Natural killer cell (primary cell): ENCODE results near the gene CDKN3. TPM values are rescaled to one million over a fixed set of nuclear protein-coding genes. Genes with fewer than 3 reads are reported as not detected.
"Not testable (repeated sequence)": the region's sequence is repeated elsewhere in the genome, so short reads cannot be mapped to it uniquely, and the experiment has no call there.

Source experiments
- ATAC-seq, 3 donors: fragments of 150-1000 bp in 2 of 3; fragments of 200-7000 bp in 1 of 3; cut with Tn5 transposase; 1 replicate in 1 of 3; 2 replicates in 2 of 3; pipeline ENCODE4 v1.10.0; 2021; ENCODE audit warnings: mild to moderate bottlenecking in 2 of 3, moderate library complexity in 2 of 3
- DNase-seq, 2 donors: peaks; one replicate each; pipeline versions ENCODE4 v3.0.0 to v3.0.0-alpha.2; 2013 to 2021; ENCODE audit warnings: mixed read lengths in 1 of 2
- H3K27ac ChIP-seq: one replicate; pipeline ENCODE4 v1.5.1; 2013; ENCODE audit warnings: mild to moderate bottlenecking, low read length
- H3K27me3 ChIP-seq: one replicate; pipeline ENCODE4 v1.6.1; 2013; ENCODE audit warnings: low read length; ENCODE audit not compliant: control insufficient read depth, insufficient read depth
- H3K36me3 ChIP-seq: one replicate; pipeline ENCODE4 v1.6.1; 2013; ENCODE audit warnings: low read length; ENCODE audit not compliant: control insufficient read depth, insufficient read depth
- H3K4me1 ChIP-seq: one replicate; pipeline ENCODE4 v1.6.1; 2013; ENCODE audit warnings: low read length; ENCODE audit not compliant: control insufficient read depth, insufficient read depth
- H3K4me3 ChIP-seq: one replicate; pipeline ENCODE4 v1.5.1; 2013; ENCODE audit warnings: low read length
- H3K9me3 ChIP-seq: one replicate; pipeline ENCODE4 v1.6.1; 2013; ENCODE audit warnings: low read length; ENCODE audit not compliant: control insufficient read depth, insufficient read depth
- H3K27ac Mint-ChIP-seq, 2 donors: one replicate each; pipeline ENCODE4 v1.8.0; 2022; ENCODE audit warnings: mild to moderate bottlenecking in 2 of 2, mixed read lengths in 2 of 2, moderate library complexity in 1 of 2
- H3K27me3 Mint-ChIP-seq, 2 donors: one replicate each; pipeline ENCODE4 v1.8.0; 2022; ENCODE audit warnings: low read depth in 2 of 2, mixed read lengths in 2 of 2
- H3K36me3 Mint-ChIP-seq: one replicate; pipeline ENCODE4 v1.8.0; 2022; ENCODE audit warnings: mixed read lengths
- H3K4me1 Mint-ChIP-seq, 2 donors: one replicate each; pipeline ENCODE4 v1.8.0; 2022; ENCODE audit warnings: mixed read lengths in 2 of 2
- H3K4me3 Mint-ChIP-seq: one replicate; pipeline ENCODE4 v1.8.0; 2022; ENCODE audit warnings: mild to moderate bottlenecking, moderate library complexity, mixed read lengths
- H3K9me3 Mint-ChIP-seq, 2 donors: one replicate each; pipeline ENCODE4 v1.8.0; 2022; ENCODE audit warnings: mixed read lengths in 2 of 2
- WGBS: methylation state at CpG from one replicate; pipeline ENCODE4 v1.1.7; 2013; ENCODE audit warnings: missing lambda C conversion rate; ENCODE audit not compliant: insufficient coverage; 5-methylcytosine and 5-hydroxymethylcytosine counted together
- intact Hi-C: fragments of 100-400 bp; cut with micrococcal nuclease; formaldehyde crosslinking; loops from one replicate; pipeline ENCODE4 v1.14.2; 2022
- total RNA-seq, 4 donors: library from RNA; stranded (reverse); fragments of 120-200 nt in 1 of 4; gene quantifications; one replicate each; pipeline versions ENCODE4 v1.2.3 to v1.2.4, GENCODE V29; 2013 to 2022
- TF ChIP-seq, protein P1 (sequence below): fragments of 200-600 bp; IDR thresholded peaks from one replicate; pipeline ENCODE4 v1.8.0; 2022; ENCODE audit warnings: antibody characterized with exemption

CDKN3 gene
- total RNA-seq, 3 donors from 2014 or later (not counting 1 experiment from before 2014, with no cell fraction given) = 0.89 to 3.0 (median 1.8) TPM

DNA sequence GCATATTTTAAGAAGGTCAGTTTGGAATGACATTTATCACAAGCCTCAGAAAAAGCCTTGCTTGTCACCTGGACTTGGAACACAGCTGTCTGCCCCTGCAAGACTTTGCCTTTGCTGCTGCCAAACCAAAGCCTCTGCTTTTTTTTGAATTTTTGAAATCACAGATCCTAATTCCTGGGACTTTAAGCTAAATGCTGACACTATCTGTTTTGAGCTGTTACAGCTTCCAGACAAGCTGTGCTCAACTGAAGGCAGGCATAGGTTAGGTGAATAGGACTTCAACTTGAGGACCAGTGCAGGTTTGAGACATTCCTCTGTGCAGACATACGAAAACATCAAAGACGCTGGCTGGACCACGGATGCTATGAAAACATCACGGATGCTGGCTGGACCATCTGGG lies 11.3 kb upstream of the CDKN3 start:
- intact Hi-C loops = no loop called here
- Mint-ChIP-seq H3K9me3 (no peaks in the 10 kb centered on the region), H3K36me3 (no peaks in the 10 kb centered on the region), H3K4me3 (no peak overlapping the region), H3K27ac (no peak overlapping the region), H3K27me3 (peaks cover 9 to 48% of the 10 kb centered on the region in 2 donors), H3K4me1 (no peaks in the 10 kb centered on the region)
- H3K27me3 ChIP-seq = no peaks in the 10 kb centered on the region
- no peaks in the 10 kb centered on the region for H3K9me3 ChIP-seq
- no peak for DNase-seq
- H3K27ac ChIP-seq = no peak overlapping the region
- 92% methylated on average over 4 of the region's 4 CpGs for whole genome bisulfite sequencing
- H3K4me1 ChIP-seq = no peaks in the 10 kb centered on the region
- no peak for ATAC-seq
- TF ChIP-seq, protein P1, sequence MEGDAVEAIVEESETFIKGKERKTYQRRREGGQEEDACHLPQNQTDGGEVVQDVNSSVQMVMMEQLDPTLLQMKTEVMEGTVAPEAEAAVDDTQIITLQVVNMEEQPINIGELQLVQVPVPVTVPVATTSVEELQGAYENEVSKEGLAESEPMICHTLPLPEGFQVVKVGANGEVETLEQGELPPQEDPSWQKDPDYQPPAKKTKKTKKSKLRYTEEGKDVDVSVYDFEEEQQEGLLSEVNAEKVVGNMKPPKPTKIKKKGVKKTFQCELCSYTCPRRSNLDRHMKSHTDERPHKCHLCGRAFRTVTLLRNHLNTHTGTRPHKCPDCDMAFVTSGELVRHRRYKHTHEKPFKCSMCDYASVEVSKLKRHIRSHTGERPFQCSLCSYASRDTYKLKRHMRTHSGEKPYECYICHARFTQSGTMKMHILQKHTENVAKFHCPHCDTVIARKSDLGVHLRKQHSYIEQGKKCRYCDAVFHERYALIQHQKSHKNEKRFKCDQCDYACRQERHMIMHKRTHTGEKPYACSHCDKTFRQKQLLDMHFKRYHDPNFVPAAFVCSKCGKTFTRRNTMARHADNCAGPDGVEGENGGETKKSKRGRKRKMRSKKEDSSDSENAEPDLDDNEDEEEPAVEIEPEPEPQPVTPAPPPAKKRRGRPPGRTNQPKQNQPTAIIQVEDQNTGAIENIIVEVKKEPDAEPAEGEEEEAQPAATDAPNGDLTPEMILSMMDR = no peak
- H3K4me3 ChIP-seq = no peak overlapping the region
- no peaks in the 10 kb centered on the region for H3K36me3 ChIP-seq

DNA sequence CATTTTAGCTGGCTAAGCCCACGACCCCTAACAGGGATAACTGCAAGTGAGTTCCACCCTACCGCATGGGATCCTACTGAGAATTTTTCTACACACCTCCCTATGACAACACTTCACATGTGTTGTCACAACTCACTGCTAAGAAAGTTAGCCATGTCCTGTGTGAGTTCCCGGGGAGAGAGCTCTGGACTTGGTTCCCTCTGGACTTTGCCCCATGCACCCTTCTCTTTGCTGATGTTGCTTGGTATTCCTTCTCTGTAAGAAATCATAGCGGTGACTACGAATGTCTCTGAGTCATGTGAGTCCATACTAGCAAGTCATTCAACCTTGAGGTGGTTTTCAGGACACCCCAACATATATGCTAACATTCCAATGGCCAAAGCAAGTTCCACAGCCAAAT lies 9.5 kb upstream of the CDKN3 start:
- intact Hi-C loops = no loop called here
- 88% methylated on average over 5 of the region's 5 CpGs for WGBS

DNA sequence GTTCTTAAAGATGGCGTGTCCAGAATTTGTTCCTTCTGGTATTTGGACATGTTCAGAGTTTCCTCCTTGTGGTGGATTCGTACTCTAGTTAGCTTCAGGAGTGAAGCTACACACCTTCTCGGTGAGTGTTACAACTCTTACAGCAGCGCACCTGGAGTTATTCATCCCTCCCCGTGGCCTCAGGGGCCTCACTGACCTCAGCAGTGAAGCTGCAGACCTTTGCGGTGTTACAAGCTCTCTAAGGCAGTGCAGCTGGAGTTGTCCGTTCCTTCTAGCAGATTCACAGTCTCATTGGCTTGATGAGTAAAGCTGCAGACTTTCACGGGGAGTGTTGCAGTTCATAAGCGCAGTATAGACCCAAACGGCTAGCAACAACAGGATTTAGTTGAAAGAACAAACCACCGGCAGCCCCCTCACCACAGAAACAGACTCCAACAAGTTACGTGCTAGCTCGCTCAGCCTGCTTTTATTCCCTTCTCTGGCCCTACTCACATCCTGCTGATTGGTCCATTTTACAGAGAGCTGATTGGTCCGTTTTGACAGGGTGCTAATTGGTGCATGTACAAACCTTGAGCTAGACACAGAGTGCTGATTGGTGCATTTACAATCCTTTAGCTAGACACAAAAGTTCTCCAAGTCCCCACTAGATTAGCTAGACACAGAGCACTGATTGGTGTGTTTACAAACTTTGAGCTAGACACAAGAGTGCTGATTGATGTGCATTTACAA lies 4.5 kb upstream of the CDKN3 start:
- no peaks in the 10 kb centered on the region for H3K9me3 ChIP-seq
- Mint-ChIP-seq H3K4me1 (peaks cover 7% of the 10 kb centered on the region in 2 donors), H3K36me3 (no peaks in the 10 kb centered on the region), H3K27ac (no peak overlapping the region), H3K27me3 (peaks cover 12 to 35% of the 10 kb centered on the region in 2 donors), H3K4me3 (no peak overlapping the region), H3K9me3 (no peaks in the 10 kb centered on the region)
- ATAC-seq (no peak), DNase-seq (no peak)
- no peak overlapping the region for H3K4me3 ChIP-seq
- WGBS = 91% methylated on average over 14 of the region's 14 CpGs
- no peaks in the 10 kb centered on the region for H3K27me3 ChIP-seq
- no peak overlapping the region for H3K27ac ChIP-seq
- TF ChIP-seq, protein P1 = no peak
- intact Hi-C loops = no loop called here
- H3K4me1 ChIP-seq = peaks cover 7% of the 10 kb centered on the region
- no peaks in the 10 kb centered on the region for H3K36me3 ChIP-seq

More for the DNA sequence above, 9.5 kb upstream of the CDKN3 start:
- TF ChIP-seq, protein P1 = no peak
- H3K27ac ChIP-seq = no peak overlapping the region
- no peaks in the 10 kb centered on the region for H3K36me3 ChIP-seq
- H3K9me3 ChIP-seq = no peaks in the 10 kb centered on the region
- no peaks in the 10 kb centered on the region for H3K4me1 Mint-ChIP-seq
- no peak overlapping the region for H3K4me3 ChIP-seq
- no peaks in the 10 kb centered on the region for H3K4me1 ChIP-seq
- DNase-seq (no peak), ATAC-seq (no peak)
- no peak overlapping the region for H3K27ac Mint-ChIP-seq
- no peak overlapping the region for H3K4me3 Mint-ChIP-seq
- H3K27me3 ChIP-seq = no peaks in the 10 kb centered on the region
- peaks cover 12 to 63% of the 10 kb centered on the region in 2 donors for H3K27me3 Mint-ChIP-seq
- no peaks in the 10 kb centered on the region for H3K9me3 Mint-ChIP-seq
- H3K36me3 Mint-ChIP-seq = no peaks in the 10 kb centered on the region

DNA sequence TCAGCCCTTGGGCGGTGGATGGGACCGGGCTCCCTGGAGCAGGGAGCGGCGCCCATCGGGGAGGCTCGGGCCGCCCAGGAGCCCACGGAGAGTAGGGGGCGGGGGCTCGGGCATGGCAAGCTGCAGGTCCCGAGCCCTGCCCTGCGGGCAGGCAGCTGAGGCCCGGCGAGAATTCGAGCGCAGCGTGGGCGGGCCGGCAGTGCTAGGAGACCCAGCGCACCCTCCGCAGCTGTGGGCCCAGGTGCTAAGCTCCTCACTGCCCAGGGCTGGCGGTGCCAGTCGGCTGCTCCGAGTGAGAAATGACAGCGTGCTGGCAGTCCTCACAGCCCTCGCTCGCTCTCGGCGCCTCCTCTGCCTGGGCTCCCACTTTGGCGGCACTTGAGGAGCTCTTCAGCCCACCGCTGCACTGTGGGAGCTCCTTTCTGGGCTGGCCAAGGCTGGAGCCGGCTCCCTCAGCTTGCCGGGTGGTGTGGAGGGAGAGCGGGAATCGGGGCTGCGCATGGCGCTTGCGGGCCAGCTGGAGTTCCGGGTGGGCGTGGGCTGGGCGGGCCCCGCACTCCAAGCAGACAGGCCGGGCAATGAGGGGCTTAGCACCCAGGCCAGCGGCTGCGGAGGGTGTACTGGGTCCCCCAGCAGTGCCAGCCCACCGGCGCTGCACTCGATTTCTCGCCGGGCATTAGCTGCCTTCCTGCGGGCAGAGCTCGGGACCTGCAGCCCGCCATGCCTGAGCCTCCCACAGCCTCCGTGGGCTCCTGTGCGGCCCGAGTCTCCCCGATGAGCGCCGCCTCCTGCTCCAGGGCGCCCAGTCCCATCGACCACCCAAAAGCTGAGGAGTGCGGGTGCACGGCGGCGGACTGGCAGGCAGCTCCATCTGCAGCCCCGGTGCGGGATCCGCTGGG lies 3.6 kb upstream of the CDKN3 start:
- H3K27me3 ChIP-seq, DNase-seq, ATAC-seq, H3K27ac ChIP-seq, H3K4me1 Mint-ChIP-seq, H3K36me3 Mint-ChIP-seq, H3K36me3 ChIP-seq, H3K9me3 Mint-ChIP-seq, H3K4me3 Mint-ChIP-seq, intact Hi-C loops, H3K4me3 ChIP-seq, H3K9me3 ChIP-seq, H3K27ac Mint-ChIP-seq: not testable (repeated sequence)
- peaks cover 7 to 26% of the 10 kb centered on the region in 2 donors for H3K27me3 Mint-ChIP-seq
- H3K4me1 ChIP-seq = peaks cover 12% of the 10 kb centered on the region
- 92% methylated on average over 68 of the region's 68 CpGs for WGBS
